A549 (cell line): ENCODE results near the gene CD79A. TPM values are rescaled to one million over a fixed set of nuclear protein-coding genes. Genes with fewer than 3 reads are reported as not detected.
A peak's percentile ranks its signal among the peaks of the same experiment; 100 is the strongest.

Experiments used
- ATAC-seq, 2 experiments: fragments of 200-7000 bp in 1 of 2; fragments of >200 bp in 1 of 2; cut with Nextera tagmentation in 1 of 2; cut with Tn5 transposase in 1 of 2; 3 replicates each; pipeline versions ENCODE4 v1.8.0 to v1.9.1; 2018 to 2020; ENCODE audit warnings: mild to moderate bottlenecking in 1 of 2, moderate library complexity in 1 of 2
- CTCF ChIA-PET: fragments of 300-600 bp; sonication (Branson Sonifier 250); formaldehyde crosslinking; extraction: SDS; loops from one replicate; lab custom pipeline; 2021; ENCODE audit warnings: antibody characterized with exemption, inconsistent platforms; lab: Yijun Ruan, JAX
- POLR2A ChIA-PET: fragments of 350-600 bp; formaldehyde crosslinking; extraction: SDS; loops from one replicate; lab custom pipeline; 2021; ENCODE audit warnings: antibody characterized with exemption, inconsistent platforms; lab: Yijun Ruan, JAX
- DNase-seq, 2 experiments: peaks; one replicate each; pipeline versions ENCODE4 v3.0.0 to v3.0.0-alpha.2; 2011 to 2016; ENCODE audit warnings: low read depth in 1 of 2, low spot score in 1 of 2
- FAIRE-seq: peaks from 2 replicates; lab custom pipeline; 2011; peaks lifted over from hg19 to GRCh38; lab: Jason Lieb, UNC
- H3K27ac ChIP-seq, 2 experiments: fragments of >200 bp; sonication (Bioruptor Twin); formaldehyde crosslinking; 3 replicates each; pipeline ENCODE4 v1.5.1; 2016 to 2017
- H3K4me1 ChIP-seq: fragments of >200 bp; sonication (Bioruptor Twin); formaldehyde crosslinking; 3 replicates; pipeline ENCODE4 v1.6.1; 2016
- H3K4me2 ChIP-seq: fragments of >200 bp; sonication (Bioruptor Twin); formaldehyde crosslinking; 3 replicates; pipeline ENCODE4 v1.6.1; 2016
- H3K4me3 ChIP-seq: fragments of >200 bp; sonication (Bioruptor Twin); formaldehyde crosslinking; 3 replicates; pipeline ENCODE4 v1.5.1; 2016
- H3K9me3 ChIP-seq: fragments of >200 bp; sonication (Bioruptor Twin); formaldehyde crosslinking; 3 replicates; pipeline ENCODE4 v1.6.1; 2016
- EHF ChIP-seq: fragments of 250-450 bp; sonication (Bioruptor Pico); IDR thresholded peaks from 2 replicates; pipeline ENCODE4 v1.5.0; 2020; ENCODE audit warnings: mild to moderate bottlenecking
- EP300 ChIP-seq, 2 experiments: fragments of >200 bp; sonication (Bioruptor Twin); formaldehyde crosslinking; IDR thresholded peaks; 2 replicates in 1 of 2; 3 replicates in 1 of 2; pipeline ENCODE4 v1.6.1; 2016 to 2017
- ESRRA ChIP-seq: fragments of 150-350 bp; IDR thresholded peaks from 2 replicates; pipeline ENCODE4 v1.6.1; 2014; ENCODE audit warnings: mild to moderate bottlenecking, low read length, borderline replicate concordance
- HEYL ChIP-seq: fragments of 250-450 bp; sonication (Bioruptor Pico); IDR thresholded peaks from 2 replicates; pipeline ENCODE4 v1.8.0; 2021; ENCODE audit warnings: mild to moderate bottlenecking, moderate library complexity
- HOXB13 ChIP-seq: fragments of 250-450 bp; sonication (Bioruptor Pico); IDR thresholded peaks from 2 replicates; pipeline ENCODE4 v1.5.0; 2020; ENCODE audit warnings: low read depth, mild to moderate bottlenecking, moderate library complexity
- MYC ChIP-seq: IDR thresholded peaks from 2 replicates; pipeline ENCODE4 v1.6.1; 2012; ENCODE audit warnings: mild to moderate bottlenecking, inconsistent platforms, low read length, improper control_type of control experiment, borderline replicate concordance
- NPAS2 ChIP-seq: fragments of 250-450 bp; sonication (Bioruptor Pico); IDR thresholded peaks from 2 replicates; pipeline ENCODE4 v1.8.0; 2022; ENCODE audit warnings: mild to moderate bottlenecking, moderate library complexity, borderline replicate concordance
- POLR2A ChIP-seq: IDR thresholded peaks from 2 replicates; pipeline ENCODE4 v1.6.1; 2012; ENCODE audit warnings: mild to moderate bottlenecking, low read length
- POLR2AphosphoS2 ChIP-seq: conservative IDR thresholded peaks from 2 replicates; pipeline ENCODE4 v1.6.1; 2012; ENCODE audit warnings: low read length, improper control_type of control experiment, inconsistent platforms
- RAD21 ChIP-seq, 2 experiments: fragments of >200 bp in 1 of 2; sonication (Bioruptor Twin) in 1 of 2; formaldehyde crosslinking in 1 of 2; IDR thresholded peaks in 1 of 2; conservative IDR thresholded peaks in 1 of 2; 2 replicates in 1 of 2; 3 replicates in 1 of 2; pipeline ENCODE4 v1.6.1; 2012 to 2018; ENCODE audit warnings: inconsistent platforms in 1 of 2
- RFX5 ChIP-seq: fragments of 450-650 bp; IDR thresholded peaks from 2 replicates; pipeline ENCODE4 v1.7.1; 2014; ENCODE audit warnings: antibody characterized with exemption, mild to moderate bottlenecking, moderate library complexity
- SMC3 ChIP-seq: fragments of >200 bp; sonication (Bioruptor Twin); formaldehyde crosslinking; IDR thresholded peaks from 3 replicates; pipeline ENCODE4 v1.6.1; 2018; ENCODE audit warnings: inconsistent platforms
- SREBF2 ChIP-seq: fragments of 450-650 bp; IDR thresholded peaks from 2 replicates; pipeline ENCODE4 v1.6.1; 2014; ENCODE audit warnings: mild to moderate bottlenecking, moderate library complexity
- ZFP36 ChIP-seq: fragments of 450-650 bp; IDR thresholded peaks from 2 replicates; pipeline ENCODE4 v1.6.1; 2014; ENCODE audit warnings: borderline replicate concordance; ENCODE audit not compliant: partially characterized antibody
- ZNF302 ChIP-seq: fragments of 250-450 bp; sonication (Bioruptor Pico); IDR thresholded peaks from 2 replicates; pipeline ENCODE4 v1.9.0; 2021; ENCODE audit warnings: inconsistent platforms, mild to moderate bottlenecking, moderate library complexity
- WGBS: methylation state at CpG from one replicate; pipeline ENCODE4 v1.1.6; 2017; ENCODE audit errors: missing lambda C conversion rate; 5-methylcytosine and 5-hydroxymethylcytosine counted together
- polyA plus RNA-seq, 4 experiments: library from polyadenylated mRNA; depleted of rRNA in 3 of 4; stranded (reverse); fragments of >200 nt; fragmentation: RNase III in 1 of 4; extraction: RNeasy Plus Mini Kit Qiagen cat#74134 plus additional on column Dnase treatment in 1 of 4; gene quantifications; 2 replicates in 3 of 4; 3 replicates in 1 of 4; pipeline ENCODE4 v1.2.3, GENCODE V29; 2011 to 2017

The CD79A gene
- polyA plus RNA-seq, 2 of the 4 experiments (the other 2 are of a cell fraction), result 0.52 to 0.54 TPM

- no peak overlapping the region for H3K4me3 ChIP-seq
- no peaks in the 10 kb centered on the region for H3K9me3 ChIP-seq
- CTCF ChIA-PET, result interaction anchor here (0.7 to 4.8 kb wide), 11 partner anchors 9 to 125 kb away, joined by 3 to 28 read pairs (median 3); partner anchors contain the start of gene RABAC1
- H3K27ac ChIP-seq, result no peak overlapping the region
- peak; percentile 63 for FAIRE-seq
- no peak overlapping the region for H3K4me2 ChIP-seq
- POLR2A ChIA-PET, result no interaction called here
- 77% methylated on average over 12 of the region's 12 CpGs for WGBS
- H3K4me1 ChIP-seq, result peaks cover 35% of the 10 kb centered on the region
- DNase-seq, result no peak
- TF ChIP-seq EP300 (IDR thresholded peaks at IDR 0.05), result no peak
- no peak for TF ChIP-seq NPAS2 (CRISPR knock-in tag)
- TF ChIP-seq RFX5, result no peak
- no peak for TF ChIP-seq RAD21 (conservative IDR thresholded peaks at IDR 0.05 in 1 of 2, IDR thresholded peaks at IDR 0.05 in 1 of 2)
- TF ChIP-seq, all 56 proteins: peak for 0
- ATAC-seq, result peak in 1 of 2 experiments; percentile 0; a peak in 2 of 6 replicates
Observed at GRCh38 chr19:41910240-41910991, 33.3 kb downstream of the CD79A start.

GRCh38 chr19:41910992-41911888, 34.2 kb downstream of the CD79A start:
- no peak overlapping the region for H3K4me3 ChIP-seq
- no peaks in the 10 kb centered on the region for H3K9me3 ChIP-seq
- CTCF ChIA-PET, result interaction anchor here (0.5 to 2.6 kb wide), 13 partner anchors 10 to 462 kb away, joined by 3 to 9 read pairs (median 3); no protein-coding TSS in a partner anchor
- no peak overlapping the region for H3K4me2 ChIP-seq
- no peak for TF ChIP-seq ESRRA
- TF ChIP-seq POLR2A, result peak; percentile 18; the same call in 1 of the 2 replicates
- TF ChIP-seq POLR2AphosphoS2, result no peak
- TF ChIP-seq ZFP36, result peak; percentile 81
- TF ChIP-seq SMC3, result no peak
- peak in 1 of 2 experiments; percentile 1; a peak in 1 of 6 replicates for ATAC-seq
- FAIRE-seq, result no peak
- POLR2A ChIA-PET, result interaction anchor here (1.1 kb wide), 2 partner anchors 9 to 38 kb away, joined by 3 to 4 read pairs; no protein-coding TSS in a partner anchor
- no peak overlapping the region for H3K27ac ChIP-seq
- H3K4me1 ChIP-seq, result peaks cover 29% of the 10 kb centered on the region
- 73% methylated on average over 13 of the region's 13 CpGs for WGBS
- DNase-seq, result no peak

- FAIRE-seq (no peak), ATAC-seq (peak; percentile 1 to 6; a peak in 3 of 6 replicates), DNase-seq (no peak)
- TF ChIP-seq HOXB13 (CRISPR knock-in tag) (no peak), MYC (no peak), HEYL (no peak), SREBF2 (no peak), EP300 (IDR thresholded peaks at IDR 0.05) (no peak), EHF (no peak), ZNF302 (CRISPR knock-in tag) (no peak)
- WGBS, result 71% methylated on average over 29 of the region's 29 CpGs
- ChIA-PET POLR2A (interaction anchor here (0.6 to 1.1 kb wide), 3 partner anchors 10 to 47 kb away, joined by 3 to 4 read pairs (median 3); no protein-coding TSS in a partner anchor), CTCF (interaction anchor here (0.9 to 2.2 kb wide), 9 partner anchors 11 to 463 kb away, joined by 3 to 9 read pairs (median 3); no protein-coding TSS in a partner anchor)
- Histone ChIP-seq H3K9me3 (no peaks in the 10 kb centered on the region), H3K27ac (no peak overlapping the region), H3K4me1 (peaks cover 21% of the 10 kb centered on the region), H3K4me2 (no peak overlapping the region), H3K4me3 (no peak overlapping the region)
Observed at GRCh38 chr19:41911889-41912731, 35.0 kb downstream of the CD79A start.
